Uterus (tissue), 2 donors: ENCODE results near the gene RPL27A.

Source experiments
- POLR2A ChIP-seq, 2 donors: fragments of 450-650 bp; IDR thresholded peaks; one replicate each; pipeline ENCODE4 v1.6.1; 2016; ENCODE audit warnings: antibody characterized with exemption in 2 of 2, mild to moderate bottlenecking in 1 of 2, moderate library complexity in 1 of 2
- TF ChIP-seq, protein P1 (sequence below), 4 experiments: fragments of 200-600 bp in 2 of 4; fragments of 450-650 bp in 2 of 4; sonication (generic) in 2 of 4; IDR thresholded peaks; one replicate each; pipeline ENCODE4 v1.5.1; 2016 to 2019; ENCODE audit warnings: antibody characterized with exemption in 4 of 4, mild to moderate bottlenecking in 2 of 4, moderate library complexity in 1 of 4

DNA sequence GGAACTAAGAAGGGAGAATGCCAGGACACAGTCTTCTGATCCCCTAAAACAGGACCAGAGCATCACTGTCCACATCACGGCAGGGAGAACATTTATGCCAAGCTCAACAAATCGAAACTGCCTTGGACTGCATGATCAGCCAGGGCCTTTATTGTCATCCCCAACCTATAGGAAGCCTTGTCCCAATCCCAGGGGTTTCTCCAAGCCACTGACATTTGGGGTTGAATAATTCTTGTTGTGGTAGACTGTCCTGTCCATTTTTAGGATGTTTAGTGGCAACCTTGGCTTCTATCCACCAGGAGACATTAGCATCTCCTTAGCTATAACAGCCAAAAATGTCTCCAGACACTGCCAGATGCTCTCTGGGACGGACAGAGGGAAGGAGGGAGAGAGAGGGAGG lies 37.1 kb downstream of the RPL27A start:
- TF ChIP-seq, protein P1, sequence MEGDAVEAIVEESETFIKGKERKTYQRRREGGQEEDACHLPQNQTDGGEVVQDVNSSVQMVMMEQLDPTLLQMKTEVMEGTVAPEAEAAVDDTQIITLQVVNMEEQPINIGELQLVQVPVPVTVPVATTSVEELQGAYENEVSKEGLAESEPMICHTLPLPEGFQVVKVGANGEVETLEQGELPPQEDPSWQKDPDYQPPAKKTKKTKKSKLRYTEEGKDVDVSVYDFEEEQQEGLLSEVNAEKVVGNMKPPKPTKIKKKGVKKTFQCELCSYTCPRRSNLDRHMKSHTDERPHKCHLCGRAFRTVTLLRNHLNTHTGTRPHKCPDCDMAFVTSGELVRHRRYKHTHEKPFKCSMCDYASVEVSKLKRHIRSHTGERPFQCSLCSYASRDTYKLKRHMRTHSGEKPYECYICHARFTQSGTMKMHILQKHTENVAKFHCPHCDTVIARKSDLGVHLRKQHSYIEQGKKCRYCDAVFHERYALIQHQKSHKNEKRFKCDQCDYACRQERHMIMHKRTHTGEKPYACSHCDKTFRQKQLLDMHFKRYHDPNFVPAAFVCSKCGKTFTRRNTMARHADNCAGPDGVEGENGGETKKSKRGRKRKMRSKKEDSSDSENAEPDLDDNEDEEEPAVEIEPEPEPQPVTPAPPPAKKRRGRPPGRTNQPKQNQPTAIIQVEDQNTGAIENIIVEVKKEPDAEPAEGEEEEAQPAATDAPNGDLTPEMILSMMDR (IDR thresholded peaks at IDR 0.05) = no peak
- no peak for TF ChIP-seq POLR2A (IDR thresholded peaks at IDR 0.05)
